HG03045 (cell line): ENCODE measurements around the gene DNAJB6.

Source experiments
- ATAC-seq: cut with Tn5 transposase; IDR thresholded peaks from one replicate; pipeline ENCODE4 v1.9.1; 2021; ENCODE audit warnings: mild to moderate bottlenecking, moderate library complexity; ENCODE audit not compliant: unreplicated experiment

DNAJB6 gene

DNA sequence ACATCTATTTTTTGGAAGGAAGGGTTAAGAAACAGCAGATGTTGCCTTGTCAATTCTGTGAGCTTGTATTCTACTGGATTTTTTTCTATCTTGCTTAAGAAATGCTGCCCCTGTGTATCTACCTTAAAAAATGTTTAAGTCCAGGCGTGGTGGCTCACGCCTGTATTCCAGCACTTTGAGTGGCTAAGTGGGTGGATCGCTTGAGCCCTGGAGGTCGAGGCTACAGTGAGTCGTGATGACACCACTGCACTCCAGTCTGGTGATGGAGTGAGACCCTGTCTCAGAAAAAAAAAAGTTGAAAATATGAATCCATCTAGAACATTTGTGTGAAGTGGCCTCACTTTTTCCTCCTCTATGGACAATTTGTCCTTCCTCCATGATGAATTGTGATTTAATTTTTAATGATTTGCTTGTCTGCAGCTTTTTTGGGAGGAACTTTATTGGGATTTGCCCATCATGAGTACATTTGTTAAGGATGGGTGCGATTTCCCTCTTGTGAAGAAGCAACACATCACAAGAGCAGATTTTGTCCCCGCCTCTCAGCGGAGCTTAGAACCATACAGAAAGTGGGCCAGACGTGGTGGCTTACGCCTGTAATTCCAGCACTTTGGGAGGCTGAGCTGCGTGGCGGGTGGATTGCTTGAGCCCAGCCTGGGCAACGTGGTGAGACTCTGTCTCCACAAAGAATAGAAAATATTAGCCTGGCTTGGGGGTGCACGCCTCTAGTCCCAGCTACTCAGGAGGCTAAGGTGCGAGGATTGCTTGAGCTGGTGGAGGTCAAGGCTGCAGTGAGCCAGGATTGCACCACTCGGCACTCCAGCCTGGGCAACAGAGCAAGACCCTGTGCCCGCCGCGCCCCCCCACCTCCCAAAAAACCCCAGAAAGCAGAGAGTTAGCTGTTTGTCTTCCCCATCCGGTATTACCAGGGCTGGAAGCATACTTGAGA is 57.7 kb downstream of the DNAJB6 start:
- no peak for ATAC-seq

- no peak for ATAC-seq
These were observed 58.4 kb downstream of the DNAJB6 start for GRCh38 chr7:157395206-157395605.

GRCh38 chr7:157396316-157397035 is 59.7 kb downstream of the DNAJB6 start:
- ATAC-seq = no peak

DNA sequence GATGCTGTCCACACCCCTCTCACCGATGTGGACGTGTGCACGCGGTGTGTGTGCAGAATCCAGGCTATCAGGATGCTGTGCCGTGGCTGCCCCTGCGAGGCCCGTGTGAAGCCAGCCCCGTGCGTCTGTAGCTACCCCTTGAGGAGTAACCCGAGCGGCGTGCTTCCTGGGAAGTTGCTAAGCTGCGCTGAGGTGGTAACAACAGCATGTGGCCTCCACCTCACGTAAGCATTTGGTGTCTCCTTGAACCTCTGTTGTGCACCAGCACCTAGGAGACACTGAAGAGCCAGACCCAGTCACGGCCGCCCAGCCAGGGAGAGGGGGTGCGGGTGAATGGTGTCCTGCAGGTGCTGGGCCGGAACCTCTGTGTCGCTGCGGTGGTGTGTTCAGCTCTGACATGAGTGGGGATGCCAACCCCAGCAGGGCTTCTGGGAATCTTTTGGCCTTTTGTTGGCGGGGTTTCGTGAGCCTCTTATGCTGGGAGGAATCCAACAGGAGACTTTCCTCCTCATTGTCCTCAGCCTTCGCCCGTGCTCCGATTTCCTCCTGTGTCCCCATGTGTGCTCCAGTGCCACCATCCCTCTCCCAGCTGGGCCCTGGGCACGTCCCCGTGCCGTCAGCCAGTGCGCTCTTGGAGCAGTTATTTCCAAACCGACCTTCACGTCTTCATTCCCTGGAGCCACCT is 60.4 kb downstream of the DNAJB6 start:
- ATAC-seq = no peak

GRCh38 chr7:157397731-157398691 is 61.2 kb downstream of the DNAJB6 start:
- ATAC-seq = no peak

- no peak for ATAC-seq
These were observed 62.4 kb downstream of the DNAJB6 start for GRCh38 chr7:157399086-157399687.

- ATAC-seq = no peak
These were observed 63.5 kb downstream of the DNAJB6 start for GRCh38 chr7:157400171-157400860.

GRCh38 chr7:157401567-157402387 is 65.0 kb downstream of the DNAJB6 start:
- no peak for ATAC-seq

GRCh38 chr7:157402388-157402703 is 65.5 kb downstream of the DNAJB6 start:
- no peak for ATAC-seq

DNA sequence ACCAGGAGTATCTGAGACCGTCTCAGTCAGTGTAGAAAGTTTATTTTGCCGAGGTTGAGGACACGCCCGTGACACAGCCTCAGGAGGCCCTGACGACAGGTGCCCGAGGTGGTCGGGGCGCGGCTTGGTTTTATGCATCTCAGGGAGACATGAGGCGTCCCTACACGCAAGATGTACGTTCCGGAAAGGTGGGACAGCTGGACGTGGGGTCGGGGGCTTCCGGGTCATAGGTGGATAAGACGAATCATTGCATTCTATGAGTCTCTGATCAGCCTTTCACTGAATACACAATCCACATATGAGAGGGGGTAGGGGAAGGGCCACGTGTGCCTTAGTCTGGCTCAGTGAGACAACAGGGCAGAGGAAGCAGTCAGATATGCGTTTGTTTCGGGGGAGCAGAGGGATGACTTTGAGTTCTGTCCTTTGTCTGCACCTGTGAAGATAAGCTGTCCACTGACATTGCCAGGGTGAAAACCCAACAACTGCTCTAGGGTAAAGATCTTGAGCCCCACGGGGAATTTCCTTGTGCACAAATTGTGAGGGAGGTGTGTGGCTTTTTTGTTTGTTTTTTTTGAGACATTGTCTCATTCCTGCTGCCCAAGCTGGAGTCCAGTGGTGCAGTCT is 66.2 kb downstream of the DNAJB6 start:
- no peak for ATAC-seq

DNA sequence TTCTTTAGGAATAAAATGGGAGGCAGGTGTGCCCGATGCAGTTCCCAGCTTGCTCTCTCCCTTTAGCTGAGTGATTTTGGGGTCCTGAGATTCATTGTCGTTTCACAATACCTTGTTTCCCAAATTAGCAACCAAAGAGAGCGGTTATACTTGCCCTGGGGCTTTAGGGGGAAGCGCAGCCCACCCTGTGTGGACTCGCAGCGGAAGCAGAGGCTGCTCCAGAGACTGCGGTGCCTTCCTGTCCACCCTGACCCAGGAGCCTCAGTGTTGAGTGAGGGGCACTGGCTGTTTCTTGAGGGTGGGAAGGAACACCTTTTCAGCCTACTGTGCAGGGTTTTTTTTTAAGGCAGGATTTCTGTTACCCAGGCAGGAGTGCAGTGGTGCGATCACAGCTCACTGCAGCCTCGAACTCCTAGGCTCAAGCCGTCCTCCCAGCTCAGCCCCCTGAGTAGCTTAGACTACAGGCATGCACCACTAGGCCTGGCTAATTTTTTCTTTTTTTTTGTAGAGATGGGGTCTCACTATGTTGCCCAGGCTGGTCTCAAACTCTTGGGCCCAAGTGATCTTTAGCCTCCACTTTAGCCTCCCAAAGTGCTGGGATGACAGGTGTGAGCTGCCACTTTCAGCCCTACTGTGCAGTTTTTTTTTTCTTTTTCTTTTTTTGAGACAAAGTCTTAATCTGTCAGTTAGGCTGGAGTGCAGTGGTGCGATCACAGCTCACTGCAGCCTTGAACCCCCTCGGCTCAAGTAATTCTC is 67.0 kb downstream of the DNAJB6 start:
- no peak for ATAC-seq

- ATAC-seq = no peak
These were observed 68.2 kb downstream of the DNAJB6 start for GRCh38 chr7:157404845-157405481.

GRCh38 chr7:157405501-157405900 is 68.7 kb downstream of the DNAJB6 start:
- no peak for ATAC-seq

DNA sequence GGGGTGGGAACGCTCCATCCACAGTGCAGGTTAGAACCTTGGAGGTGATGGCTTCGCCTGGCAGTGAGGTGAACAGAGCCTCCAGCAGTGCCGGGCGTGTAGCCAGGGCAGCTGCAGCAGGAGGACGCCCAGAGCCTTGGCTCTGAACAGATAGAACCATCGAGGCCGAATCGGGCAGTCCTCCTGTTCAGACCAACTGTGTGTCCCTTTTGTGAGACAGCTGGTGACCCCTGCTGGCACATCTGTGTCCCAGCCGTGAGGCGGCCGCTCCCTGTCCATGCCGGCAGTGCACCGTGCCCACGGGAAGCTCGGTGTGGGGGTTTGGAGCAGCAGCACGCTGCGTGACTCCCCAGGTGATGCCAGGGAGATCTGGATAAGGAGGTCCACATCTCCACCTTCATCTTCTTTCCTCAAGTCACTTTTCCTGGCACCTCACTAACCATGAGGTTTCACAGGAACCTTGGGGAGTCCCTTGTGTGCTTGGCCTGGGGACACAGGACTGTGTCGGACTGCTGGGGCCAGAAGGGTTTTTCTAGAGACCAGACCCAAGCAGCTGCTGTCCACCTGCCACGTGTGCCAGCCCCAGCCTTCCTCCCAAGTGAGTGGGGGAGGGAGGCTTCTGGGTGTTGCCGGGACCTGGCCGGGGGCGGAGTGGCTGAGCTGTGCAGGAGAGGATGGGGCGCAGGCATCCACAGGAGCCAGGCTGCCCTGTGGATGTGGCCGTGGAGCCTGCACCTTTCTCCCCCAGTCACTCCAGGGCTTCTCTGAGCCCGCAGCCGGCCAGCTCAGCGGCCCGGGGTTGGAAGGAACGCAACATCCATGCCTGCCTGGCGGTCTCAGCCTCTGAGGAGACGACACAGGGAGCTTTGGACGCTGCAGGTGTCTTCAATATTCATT is 69.4 kb downstream of the DNAJB6 start:
- ATAC-seq = no peak

DNA sequence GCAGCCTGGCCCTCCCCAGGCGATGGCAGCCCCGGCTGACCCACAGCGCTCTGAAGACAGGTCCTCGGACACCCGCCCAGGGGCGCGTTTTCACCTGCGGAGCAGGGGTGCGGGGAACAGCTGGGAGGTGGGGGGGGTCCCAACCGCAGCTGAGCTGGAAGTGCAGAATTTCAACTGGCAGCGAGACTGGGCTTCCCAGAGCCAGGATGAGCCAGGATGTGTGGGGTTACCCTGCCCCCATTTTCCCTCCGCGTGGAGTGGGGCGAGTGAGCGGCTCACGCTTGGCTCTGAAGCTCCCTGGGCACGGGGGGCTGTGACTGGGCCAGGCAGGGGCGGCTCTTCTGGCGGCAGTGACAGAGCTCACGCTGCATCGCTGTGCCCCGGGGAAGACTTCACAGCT is 70.2 kb downstream of the DNAJB6 start:
- no peak for ATAC-seq
